ENCODE results near the gene ZC3H12A. TPM values are rescaled to one million over a fixed set of nuclear protein-coding genes. Genes with fewer than 3 reads are reported as not detected.

ZC3H12A gene
- polyA plus RNA-seq, 3 donors, result 5.2 to 155 (median 5.8) TPM

DNA sequence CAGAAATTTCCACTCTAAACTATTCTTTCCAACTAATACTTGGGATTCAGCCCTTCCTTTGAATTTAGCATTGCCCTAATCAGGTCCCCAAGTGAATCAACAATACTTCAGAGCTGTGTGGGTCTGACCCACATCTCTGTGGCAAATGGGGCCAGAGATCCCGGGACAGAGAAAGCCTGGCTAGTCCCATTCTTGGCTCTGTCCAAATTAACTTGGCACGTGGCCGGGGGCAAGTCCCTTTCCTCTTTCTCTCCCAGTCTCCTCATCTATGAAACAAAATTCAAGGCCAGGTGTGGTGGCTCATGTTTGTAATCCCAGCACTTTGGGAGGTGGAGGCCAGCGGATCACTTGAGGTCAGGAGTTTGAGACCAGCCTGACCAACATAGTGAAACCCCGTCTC is 6.3 kb upstream of the ZC3H12A start:
- intact Hi-C loops (cut with micrococcal nuclease), result no loop called here
- H3K9me3 Mint-ChIP-seq, result no peaks in the 10 kb centered on the region
- peaks cover 3 to 13% (median 7%) of the 10 kb centered on the region in 3 donors for H3K27me3 Mint-ChIP-seq (ENCODE audit: low read depth in 3 of 3)
- TF ChIP-seq, protein P1, sequence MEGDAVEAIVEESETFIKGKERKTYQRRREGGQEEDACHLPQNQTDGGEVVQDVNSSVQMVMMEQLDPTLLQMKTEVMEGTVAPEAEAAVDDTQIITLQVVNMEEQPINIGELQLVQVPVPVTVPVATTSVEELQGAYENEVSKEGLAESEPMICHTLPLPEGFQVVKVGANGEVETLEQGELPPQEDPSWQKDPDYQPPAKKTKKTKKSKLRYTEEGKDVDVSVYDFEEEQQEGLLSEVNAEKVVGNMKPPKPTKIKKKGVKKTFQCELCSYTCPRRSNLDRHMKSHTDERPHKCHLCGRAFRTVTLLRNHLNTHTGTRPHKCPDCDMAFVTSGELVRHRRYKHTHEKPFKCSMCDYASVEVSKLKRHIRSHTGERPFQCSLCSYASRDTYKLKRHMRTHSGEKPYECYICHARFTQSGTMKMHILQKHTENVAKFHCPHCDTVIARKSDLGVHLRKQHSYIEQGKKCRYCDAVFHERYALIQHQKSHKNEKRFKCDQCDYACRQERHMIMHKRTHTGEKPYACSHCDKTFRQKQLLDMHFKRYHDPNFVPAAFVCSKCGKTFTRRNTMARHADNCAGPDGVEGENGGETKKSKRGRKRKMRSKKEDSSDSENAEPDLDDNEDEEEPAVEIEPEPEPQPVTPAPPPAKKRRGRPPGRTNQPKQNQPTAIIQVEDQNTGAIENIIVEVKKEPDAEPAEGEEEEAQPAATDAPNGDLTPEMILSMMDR (IDR thresholded peaks at IDR 0.05), result no peak
- H3K4me1 Mint-ChIP-seq, result peaks cover 25% of the 10 kb centered on the region
- H3K4me3 ChIP-seq (replicated peaks in 1 of 3; ENCODE audit: low read depth in 2 of 3, low read length in 3 of 3), result no peak overlapping the region
- DNase-seq, result no peak
- no peak overlapping the region for H3K4me3 Mint-ChIP-seq
- H3K27me3 ChIP-seq (ENCODE audit: control insufficient read depth in 2 of 2, insufficient read depth in 2 of 2, low read length in 2 of 2), result no peaks in the 10 kb centered on the region
- H3K36me3 Mint-ChIP-seq, result peaks cover 0 to 3% of the 10 kb centered on the region in 2 donors
- peaks cover 16 to 19% of the 10 kb centered on the region in 2 donors for H3K4me1 ChIP-seq (ENCODE audit: control insufficient read depth in 1 of 2, insufficient read depth in 2 of 2, low read length in 2 of 2)
- no peak overlapping the region for H3K4me2 ChIP-seq (replicated peaks; ENCODE audit: extremely low read depth, low read length, poor library complexity, severe bottlenecking)
- no peaks in the 10 kb centered on the region for H3K36me3 ChIP-seq (replicated peaks in 1 of 2; ENCODE audit: control insufficient read depth in 1 of 2, insufficient read depth in 2 of 2, low read length in 2 of 2)
- H3K79me2 ChIP-seq (ENCODE audit: insufficient read depth, low read length), result no peaks in the 10 kb centered on the region
- 85% methylated on average over 3 of the region's 5 CpGs for WGBS (ENCODE audit: insufficient coverage)
- H3K27ac Mint-ChIP-seq, result peak overlapping the region in 1 of 7 donors; percentile 30
- H4K20me1 ChIP-seq (ENCODE audit: insufficient read depth, low read length), result no peaks in the 10 kb centered on the region
- H3K9ac ChIP-seq (ENCODE audit: insufficient read depth, low read length, poor library complexity, severe bottlenecking), result no peak overlapping the region
- H3K27ac ChIP-seq (ENCODE audit: low read depth in 1 of 2, low read length in 2 of 2), result no peak overlapping the region
- H2AFZ ChIP-seq (ENCODE audit: insufficient read depth, low read depth, low read length, poor library complexity, severe bottlenecking), result no peak overlapping the region
- H3K9me3 ChIP-seq (replicated peaks in 1 of 2; ENCODE audit: control insufficient read depth in 1 of 2, insufficient read depth in 1 of 2, low read length in 2 of 2), result no peaks in the 10 kb centered on the region

DNA sequence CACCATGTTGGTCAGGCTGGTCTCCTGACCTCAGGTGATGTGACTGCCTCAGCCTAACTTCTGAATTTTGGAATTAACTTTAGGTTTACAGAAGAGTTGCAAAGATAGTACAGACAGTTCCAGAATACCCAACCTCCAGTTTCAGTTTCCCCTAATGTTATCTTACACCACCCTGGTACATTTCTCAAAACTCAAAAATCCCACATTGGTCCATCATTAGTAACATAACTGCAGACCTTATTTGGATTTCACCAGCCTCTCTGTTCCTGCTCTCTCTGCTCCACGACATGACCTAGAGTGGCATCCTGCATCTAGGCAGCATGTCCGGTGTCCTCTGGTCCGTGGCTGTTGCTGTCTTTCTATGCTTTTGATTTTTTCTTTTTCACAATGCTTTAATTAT is 5.0 kb upstream of the ZC3H12A start:
- Histone ChIP-seq H4K20me1 (ENCODE audit: insufficient read depth, low read length) (no peaks in the 10 kb centered on the region), H3K79me2 (ENCODE audit: insufficient read depth, low read length) (no peaks in the 10 kb centered on the region), H2AFZ (ENCODE audit: insufficient read depth, low read depth, low read length, poor library complexity, severe bottlenecking) (no peak overlapping the region), H3K27me3 (ENCODE audit: control insufficient read depth in 2 of 2, insufficient read depth in 2 of 2, low read length in 2 of 2) (no peaks in the 10 kb centered on the region), H3K27ac (ENCODE audit: low read depth in 1 of 2, low read length in 2 of 2) (no peak overlapping the region), H3K4me1 (ENCODE audit: control insufficient read depth in 1 of 2, insufficient read depth in 2 of 2, low read length in 2 of 2) (peaks cover 27 to 31% of the 10 kb centered on the region in 2 donors), H3K4me2 (replicated peaks; ENCODE audit: extremely low read depth, low read length, poor library complexity, severe bottlenecking) (no peak overlapping the region), H3K9me3 (replicated peaks in 1 of 2; ENCODE audit: control insufficient read depth in 1 of 2, insufficient read depth in 1 of 2, low read length in 2 of 2) (no peaks in the 10 kb centered on the region), H3K4me3 (replicated peaks in 1 of 3; ENCODE audit: low read depth in 2 of 3, low read length in 3 of 3) (no peak overlapping the region), H3K9ac (ENCODE audit: insufficient read depth, low read length, poor library complexity, severe bottlenecking) (no peak overlapping the region), H3K36me3 (replicated peaks in 1 of 2; ENCODE audit: control insufficient read depth in 1 of 2, insufficient read depth in 2 of 2, low read length in 2 of 2) (no peaks in the 10 kb centered on the region)
- DNase-seq, result peak in 1 of 3 donors; percentile 28
- peaks cover 4 to 17% (median 9%) of the 10 kb centered on the region in 3 donors for H3K27me3 Mint-ChIP-seq (ENCODE audit: low read depth in 3 of 3)
- no peaks in the 10 kb centered on the region for H3K9me3 Mint-ChIP-seq
- H3K4me1 Mint-ChIP-seq, result peaks cover 34% of the 10 kb centered on the region
- peak overlapping the region in 2 of 7 donors; percentile 14 to 50 for H3K27ac Mint-ChIP-seq
- H3K36me3 Mint-ChIP-seq, result peaks cover 0 to 3% of the 10 kb centered on the region in 2 donors
- intact Hi-C loops (cut with micrococcal nuclease), result no loop called here
- 25% methylated on average over 1 of the region's 3 CpGs for WGBS (ENCODE audit: insufficient coverage)
- no peak overlapping the region for H3K4me3 Mint-ChIP-seq
- TF ChIP-seq, protein P1 (IDR thresholded peaks at IDR 0.05), result no peak

Measured in CD14-positive monocyte (primary cell).